ENCODE results near the gene KLF6. TPM values are rescaled to one million over a fixed set of nuclear protein-coding genes. Genes with fewer than 3 reads are reported as not detected.
A peak's percentile ranks its signal among the peaks of the same experiment; 100 is the strongest.

The KLF6 gene
- total RNA-seq (2022) (253 and 282 TPM in 2 replicates), Bru-seq, nascent RNA (percentile 100 among the genes with signal in this experiment), BruChase-seq, experiment 1, labeled RNA remaining after a 6-hour chase (percentile 90 among the genes with signal in this experiment), BruChase-seq, experiment 2, labeled RNA remaining after a 2-hour chase (percentile 99 among the genes with signal in this experiment)
- long read RNA-seq, full-length matches to known transcripts = 378 of 480 reads
- long read RNA-seq, partial matches to known transcripts = 24 of 480 reads
- long read RNA-seq, other reads (novel, unspliced or antisense) = 78 of 480 reads

DNA sequence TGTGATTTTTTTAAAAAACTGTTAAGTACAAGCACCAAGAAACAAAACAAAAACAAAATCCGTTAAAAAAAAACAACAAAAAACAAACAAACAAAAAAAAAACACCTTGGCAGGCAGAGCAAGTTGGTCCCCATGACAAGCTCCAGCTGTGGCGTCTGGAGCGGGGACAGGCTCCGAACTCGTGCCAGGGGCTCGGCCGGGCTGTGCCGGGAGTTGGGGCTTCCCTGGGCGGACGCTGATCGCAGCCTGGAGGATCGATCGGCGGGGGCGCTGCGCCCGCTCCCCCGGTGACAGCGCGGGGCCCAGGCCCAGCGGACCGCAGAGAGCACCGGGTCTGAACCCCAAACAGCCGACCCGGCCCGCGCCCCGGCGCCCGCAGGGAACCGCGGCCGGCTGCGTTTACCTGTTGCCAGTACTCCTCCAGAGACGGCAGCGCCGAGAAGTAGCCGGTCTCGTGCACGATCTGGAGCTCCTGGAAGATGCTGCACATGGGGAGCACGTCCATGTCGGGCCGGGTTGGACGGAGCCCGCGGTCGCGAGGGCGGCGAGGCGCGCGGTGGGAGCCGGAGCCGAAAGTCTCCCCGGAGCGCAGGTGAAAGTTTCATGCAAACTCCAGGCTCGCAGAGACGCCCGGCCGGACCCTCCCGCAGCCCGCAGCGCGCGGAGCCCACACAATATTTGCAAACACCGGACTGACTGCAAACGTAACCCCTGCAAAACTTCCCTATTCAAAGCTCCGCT lies at the start of gene KLF6:
Gene KLF6 (minus strand): TSS at position 700 of the 741 bp plus-strand sequence. CDS start 195 bp downstream, at position 505.
- Mint-ChIP-seq H3K36me3 (ENCODE audit: insufficient read depth, unreplicated experiment) (peaks cover 70% of the 10 kb centered on the region), H3K4me3 (ENCODE audit: unreplicated experiment) (peak within 1 kb of the TSS; percentile 96), H3K27me3 (ENCODE audit: insufficient read depth, unreplicated experiment) (no peaks in the 10 kb centered on the region), H3K9me3 (ENCODE audit: unreplicated experiment) (no peaks in the 10 kb centered on the region), H3K27ac (ENCODE audit: low read depth, unreplicated experiment) (peak within 1 kb of the TSS; percentile 100), H3K4me1 (ENCODE audit: insufficient read depth, unreplicated experiment) (peaks cover 23% of the 10 kb centered on the region)
- peak; percentile 35 for DNase-seq (ENCODE audit: unreplicated experiment)
- BruUV-seq (replicated peaks) = no TSS peak
- POLR2A ChIA-PET = interaction anchor here (0.6 to 12.0 kb wide), 100 partner anchors 10 to 1870 kb away, joined by 3 to 571 read pairs (median 5); no protein-coding TSS in a partner anchor
- CTCF ChIA-PET = interaction anchor here (0.6 to 1.1 kb wide), 4 partner anchors 23 to 560 kb away, joined by 3 to 4 read pairs (median 3); no protein-coding TSS in a partner anchor
- TF ChIP-seq, protein P1, sequence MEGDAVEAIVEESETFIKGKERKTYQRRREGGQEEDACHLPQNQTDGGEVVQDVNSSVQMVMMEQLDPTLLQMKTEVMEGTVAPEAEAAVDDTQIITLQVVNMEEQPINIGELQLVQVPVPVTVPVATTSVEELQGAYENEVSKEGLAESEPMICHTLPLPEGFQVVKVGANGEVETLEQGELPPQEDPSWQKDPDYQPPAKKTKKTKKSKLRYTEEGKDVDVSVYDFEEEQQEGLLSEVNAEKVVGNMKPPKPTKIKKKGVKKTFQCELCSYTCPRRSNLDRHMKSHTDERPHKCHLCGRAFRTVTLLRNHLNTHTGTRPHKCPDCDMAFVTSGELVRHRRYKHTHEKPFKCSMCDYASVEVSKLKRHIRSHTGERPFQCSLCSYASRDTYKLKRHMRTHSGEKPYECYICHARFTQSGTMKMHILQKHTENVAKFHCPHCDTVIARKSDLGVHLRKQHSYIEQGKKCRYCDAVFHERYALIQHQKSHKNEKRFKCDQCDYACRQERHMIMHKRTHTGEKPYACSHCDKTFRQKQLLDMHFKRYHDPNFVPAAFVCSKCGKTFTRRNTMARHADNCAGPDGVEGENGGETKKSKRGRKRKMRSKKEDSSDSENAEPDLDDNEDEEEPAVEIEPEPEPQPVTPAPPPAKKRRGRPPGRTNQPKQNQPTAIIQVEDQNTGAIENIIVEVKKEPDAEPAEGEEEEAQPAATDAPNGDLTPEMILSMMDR (IDR thresholded peaks at IDR 0.05; ENCODE audit: unreplicated experiment) = no peak
- intact Hi-C loops (cut with micrococcal nuclease) = loop anchor here (1.0 to 5.0 kb wide), 4 partner anchors 22 to 728 kb away; no protein-coding TSS in a partner anchor

DNA sequence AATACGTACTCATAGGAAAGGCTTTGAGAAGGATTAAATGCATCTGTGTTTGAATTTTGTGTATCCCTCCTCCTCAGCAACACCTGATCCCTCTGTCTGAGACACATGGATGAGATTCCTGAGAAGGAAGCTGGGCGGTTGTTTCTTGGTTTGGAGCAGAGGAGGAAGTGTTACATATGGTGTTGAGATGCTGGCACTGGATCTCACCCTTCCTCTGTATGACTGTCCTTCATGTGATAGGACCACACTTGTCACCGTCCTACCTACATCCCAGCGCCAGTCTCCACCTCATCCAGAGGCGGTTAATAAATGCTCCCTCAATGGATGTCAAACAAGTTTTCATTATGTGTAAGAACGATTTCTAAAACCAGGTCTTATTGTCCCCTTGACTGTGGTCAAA lies 49.4 kb upstream of the KLF6 start:
- H3K27ac Mint-ChIP-seq (ENCODE audit: low read depth, unreplicated experiment) = no peak overlapping the region
- ChIA-PET CTCF (interaction anchor here (0.7 kb wide), 1 partner anchor 15 kb away, joined by 4 read pairs; no protein-coding TSS in a partner anchor), POLR2A (interaction anchor here (1.0 to 5.1 kb wide), 4 partner anchors 8 to 49 kb away, joined by 3 to 22 read pairs (median 4); partner anchors contain the start of gene KLF6)
- no peaks in the 10 kb centered on the region for H3K9me3 Mint-ChIP-seq (ENCODE audit: unreplicated experiment)
- TF ChIP-seq, protein P1 (IDR thresholded peaks at IDR 0.05; ENCODE audit: unreplicated experiment) = no peak
- no peaks in the 10 kb centered on the region for H3K4me1 Mint-ChIP-seq (ENCODE audit: insufficient read depth, unreplicated experiment)
- intact Hi-C loops (cut with micrococcal nuclease) = no loop called here
- no peak for DNase-seq (ENCODE audit: unreplicated experiment)
- H3K4me3 Mint-ChIP-seq (ENCODE audit: unreplicated experiment) = no peak overlapping the region
- no TSS peak for BruUV-seq (replicated peaks)
- no peaks in the 10 kb centered on the region for H3K36me3 Mint-ChIP-seq (ENCODE audit: insufficient read depth, unreplicated experiment)
- no peaks in the 10 kb centered on the region for H3K27me3 Mint-ChIP-seq (ENCODE audit: insufficient read depth, unreplicated experiment)

DNA sequence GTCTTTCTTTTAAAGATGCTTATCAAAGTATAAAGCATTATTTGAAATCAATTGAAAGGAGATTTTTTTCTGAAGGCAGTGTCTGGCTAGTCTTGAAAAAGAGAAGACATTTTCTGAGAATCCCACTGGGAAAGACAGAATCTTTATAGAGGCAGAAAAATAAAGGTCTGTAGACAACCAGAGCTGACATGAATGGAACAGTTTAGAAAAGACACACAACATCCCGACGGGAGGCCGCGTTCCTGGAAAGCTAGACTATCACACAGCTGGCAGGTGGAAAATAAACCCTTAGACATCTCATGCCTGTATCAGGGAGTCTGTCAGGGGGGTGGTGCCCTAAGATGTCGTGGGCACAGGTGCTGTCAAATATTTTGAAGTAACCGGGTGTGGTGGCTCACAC lies 48.0 kb upstream of the KLF6 start:
- Mint-ChIP-seq H3K36me3 (ENCODE audit: insufficient read depth, unreplicated experiment) (no peaks in the 10 kb centered on the region), H3K4me1 (ENCODE audit: insufficient read depth, unreplicated experiment) (peaks cover 6% of the 10 kb centered on the region), H3K4me3 (ENCODE audit: unreplicated experiment) (no peak overlapping the region), H3K9me3 (ENCODE audit: unreplicated experiment) (no peaks in the 10 kb centered on the region), H3K27me3 (ENCODE audit: insufficient read depth, unreplicated experiment) (no peaks in the 10 kb centered on the region), H3K27ac (ENCODE audit: low read depth, unreplicated experiment) (no peak overlapping the region)
- no TSS peak for BruUV-seq (replicated peaks)
- intact Hi-C loops (cut with micrococcal nuclease) = no loop called here
- DNase-seq (ENCODE audit: unreplicated experiment) = no peak
- POLR2A ChIA-PET = interaction anchor here (0.6 kb wide), 1 partner anchor 17 kb away, joined by 5 read pairs; no protein-coding TSS in a partner anchor
- TF ChIP-seq, protein P1 (IDR thresholded peaks at IDR 0.05; ENCODE audit: unreplicated experiment) = no peak
- CTCF ChIA-PET = no interaction called here

Measured in MCF 10A (cell line).